Mammary epithelial cell (primary cell): ENCODE data around the gene PLPP3.

Source experiments
- EZH2 ChIP-seq: IDR thresholded peaks from 2 replicates; pipeline ENCODE4 v1.6.1; 2012; ENCODE audit warnings: low read length, inconsistent platforms, borderline replicate concordance
- TF ChIP-seq, protein P1 (sequence below), 2 donors: IDR thresholded peaks in 1 of 2; conservative IDR thresholded peaks in 1 of 2; 2 replicates each; pipeline ENCODE4 v1.5.1; 2011 to 2012; ENCODE audit warnings: inconsistent platforms in 2 of 2, low read length in 2 of 2, mild to moderate bottlenecking in 2 of 2, control low read depth in 1 of 2, low read depth in 1 of 2; ENCODE audit not compliant: insufficient read depth in 1 of 2; ENCODE audit errors: extremely low read depth in 1 of 2

DNA sequence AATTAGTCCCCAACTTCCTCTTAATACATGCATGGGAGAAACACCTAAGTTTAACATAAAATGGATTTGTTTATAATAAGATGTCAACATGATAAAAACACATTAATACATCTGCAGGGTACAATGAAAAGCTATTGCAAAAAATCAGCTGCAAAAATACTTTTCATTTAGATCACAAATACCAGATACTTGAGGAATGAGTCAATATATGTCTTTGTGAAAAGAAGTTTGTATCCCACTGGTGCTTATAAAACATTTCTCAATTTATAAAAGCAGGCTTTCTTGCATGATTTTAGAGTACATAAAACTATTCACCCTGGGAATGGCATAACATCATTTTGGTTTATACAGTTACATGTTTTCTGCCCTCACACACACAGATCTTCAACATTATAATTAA is 47.2 kb upstream of the PLPP3 start:
- TF ChIP-seq EZH2 = no peak
- TF ChIP-seq, protein P1, sequence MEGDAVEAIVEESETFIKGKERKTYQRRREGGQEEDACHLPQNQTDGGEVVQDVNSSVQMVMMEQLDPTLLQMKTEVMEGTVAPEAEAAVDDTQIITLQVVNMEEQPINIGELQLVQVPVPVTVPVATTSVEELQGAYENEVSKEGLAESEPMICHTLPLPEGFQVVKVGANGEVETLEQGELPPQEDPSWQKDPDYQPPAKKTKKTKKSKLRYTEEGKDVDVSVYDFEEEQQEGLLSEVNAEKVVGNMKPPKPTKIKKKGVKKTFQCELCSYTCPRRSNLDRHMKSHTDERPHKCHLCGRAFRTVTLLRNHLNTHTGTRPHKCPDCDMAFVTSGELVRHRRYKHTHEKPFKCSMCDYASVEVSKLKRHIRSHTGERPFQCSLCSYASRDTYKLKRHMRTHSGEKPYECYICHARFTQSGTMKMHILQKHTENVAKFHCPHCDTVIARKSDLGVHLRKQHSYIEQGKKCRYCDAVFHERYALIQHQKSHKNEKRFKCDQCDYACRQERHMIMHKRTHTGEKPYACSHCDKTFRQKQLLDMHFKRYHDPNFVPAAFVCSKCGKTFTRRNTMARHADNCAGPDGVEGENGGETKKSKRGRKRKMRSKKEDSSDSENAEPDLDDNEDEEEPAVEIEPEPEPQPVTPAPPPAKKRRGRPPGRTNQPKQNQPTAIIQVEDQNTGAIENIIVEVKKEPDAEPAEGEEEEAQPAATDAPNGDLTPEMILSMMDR (conservative IDR thresholded peaks at IDR 0.05 in 1 of 2, IDR thresholded peaks at IDR 0.05 in 1 of 2; ENCODE audit: extremely low read depth in 1 of 2, insufficient read depth in 1 of 2, low read depth in 1 of 2, low read length in 2 of 2) = no peak
